Gastrocnemius medialis (tissue), 4 donors: ENCODE data around the gene SEC14L1. TPM values are rescaled to one million over a fixed set of nuclear protein-coding genes. Genes with fewer than 3 reads are reported as not detected.

Source experiments
- ATAC-seq, 2 donors: fragments of 150-250 bp; one replicate each; pipeline ENCODE4 v1.9.1; 2016
- DNase-seq, 2 donors: peaks; one replicate each; pipeline ENCODE4 v3.0.0-alpha.2; 2019
- H3K27ac ChIP-seq, 4 donors: fragments of 200-600 bp; sonication (generic); 1 replicate in 1 of 4; 2 replicates in 3 of 4; pipeline ENCODE4 v1.5.1; 2016 to 2018; ENCODE audit warnings: mild to moderate bottlenecking in 2 of 4, moderate library complexity in 1 of 4
- H3K27me3 ChIP-seq, 3 donors: fragments of 200-600 bp; sonication (generic) in 2 of 3; 1 replicate in 1 of 3; 2 replicates in 2 of 3; pipeline versions ENCODE4 v1.5.1 to v1.6.0; 2016 to 2019; ENCODE audit warnings: mild to moderate bottlenecking in 1 of 3, moderate library complexity in 1 of 3
- H3K36me3 ChIP-seq, 2 donors: fragments of 200-600 bp; sonication (generic) in 1 of 2; one replicate each; pipeline ENCODE4 v1.5.1; 2017 to 2018
- H3K4me1 ChIP-seq, 2 donors: fragments of 200-600 bp; sonication (generic) in 1 of 2; one replicate each; pipeline ENCODE4 v1.5.1; 2016 to 2017; ENCODE audit warnings: mild to moderate bottlenecking in 2 of 2
- H3K4me3 ChIP-seq, 4 donors: fragments of 200-600 bp; sonication (generic) in 3 of 4; 1 replicate in 1 of 4; 2 replicates in 3 of 4; pipeline ENCODE4 v1.5.1; 2016 to 2019; ENCODE audit warnings: mild to moderate bottlenecking in 2 of 4
- H3K9me3 ChIP-seq, 3 donors: fragments of 200-600 bp; sonication (generic) in 2 of 3; 1 replicate in 1 of 3; 2 replicates in 2 of 3; pipeline ENCODE4 v1.5.1; 2016 to 2019
- POLR2A ChIP-seq, 2 donors: fragments of 450-650 bp; IDR thresholded peaks; one replicate each; pipeline ENCODE4 v1.6.1; 2017; ENCODE audit warnings: antibody characterized with exemption in 2 of 2, mild to moderate bottlenecking in 2 of 2, moderate library complexity in 2 of 2
- in situ Hi-C, 4 donors: fragments of 200-750 bp; cut with MboI; loops; one replicate each; pipeline versions ENCODE4 v1.15.0 to v1.8.0; 2017; ENCODE audit warnings: low sequenced_read_pairs in 4 of 4
- intact Hi-C: fragments of 100-400 bp; cut with DNase I; formaldehyde crosslinking; loops from one replicate; pipeline ENCODE4 v1.15.1; 2023; ENCODE audit warnings: low total_unique reads
- total RNA-seq, 4 donors: library from RNA; depleted of rRNA; stranded (reverse); fragments of >200 nt; gene quantifications; one replicate each; pipeline versions ENCODE4 v1.1.0 to v1.2.3, GENCODE V29; 2016
- TF ChIP-seq, protein P1 (sequence below), 5 experiments: fragments of 450-650 bp in 3 of 5; fragments of 200-600 bp in 2 of 5; sonication (generic) in 2 of 5; IDR thresholded peaks in 4 of 5; conservative IDR thresholded peaks in 1 of 5; 1 replicate in 4 of 5; 2 replicates in 1 of 5; pipeline ENCODE4 v1.5.1; 2016 to 2019; ENCODE audit warnings: antibody characterized with exemption in 5 of 5, mild to moderate bottlenecking in 3 of 5, moderate library complexity in 3 of 5

The SEC14L1 gene
- total RNA-seq, 4 donors from 2014 or later: 55.0 to 94.1 (median 73.7) TPM

DNA sequence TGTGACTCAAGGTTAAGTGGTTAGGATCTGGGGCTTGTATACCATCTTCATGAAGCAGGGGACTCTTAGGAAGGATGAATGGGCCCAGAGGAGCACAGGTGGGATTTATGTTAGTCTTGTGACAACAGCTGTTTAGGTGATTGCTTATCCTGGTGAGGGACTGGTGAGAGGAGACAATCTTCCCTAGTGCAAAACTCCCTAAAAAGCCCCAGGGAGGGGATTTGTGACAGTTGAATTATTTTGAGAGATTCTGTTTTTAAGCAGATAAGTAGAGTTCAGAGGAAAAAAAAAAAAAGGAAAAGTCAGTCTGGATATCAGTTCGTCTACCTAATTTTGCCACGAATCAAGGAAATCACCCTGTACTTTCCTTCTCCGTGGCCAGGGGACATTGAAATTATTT lies 35.1 kb upstream of the SEC14L1 start:
- Histone ChIP-seq H3K27ac (peak overlapping the region; percentile 38 to 92 (median 80)), H3K36me3 (no peaks in the 10 kb centered on the region), H3K27me3 (no peaks in the 10 kb centered on the region), H3K9me3 (no peaks in the 10 kb centered on the region), H3K4me3 (no peak overlapping the region), H3K4me1 (peaks cover 25 to 34% of the 10 kb centered on the region in 2 donors)
- in situ Hi-C loops (loop anchor here in 1 of 4 donors (10.0 kb wide), 1 partner anchor 49 kb away; no protein-coding TSS in a partner anchor), intact Hi-C loops (no loop called here)
- ATAC-seq: no peak
- TF ChIP-seq, protein P1, sequence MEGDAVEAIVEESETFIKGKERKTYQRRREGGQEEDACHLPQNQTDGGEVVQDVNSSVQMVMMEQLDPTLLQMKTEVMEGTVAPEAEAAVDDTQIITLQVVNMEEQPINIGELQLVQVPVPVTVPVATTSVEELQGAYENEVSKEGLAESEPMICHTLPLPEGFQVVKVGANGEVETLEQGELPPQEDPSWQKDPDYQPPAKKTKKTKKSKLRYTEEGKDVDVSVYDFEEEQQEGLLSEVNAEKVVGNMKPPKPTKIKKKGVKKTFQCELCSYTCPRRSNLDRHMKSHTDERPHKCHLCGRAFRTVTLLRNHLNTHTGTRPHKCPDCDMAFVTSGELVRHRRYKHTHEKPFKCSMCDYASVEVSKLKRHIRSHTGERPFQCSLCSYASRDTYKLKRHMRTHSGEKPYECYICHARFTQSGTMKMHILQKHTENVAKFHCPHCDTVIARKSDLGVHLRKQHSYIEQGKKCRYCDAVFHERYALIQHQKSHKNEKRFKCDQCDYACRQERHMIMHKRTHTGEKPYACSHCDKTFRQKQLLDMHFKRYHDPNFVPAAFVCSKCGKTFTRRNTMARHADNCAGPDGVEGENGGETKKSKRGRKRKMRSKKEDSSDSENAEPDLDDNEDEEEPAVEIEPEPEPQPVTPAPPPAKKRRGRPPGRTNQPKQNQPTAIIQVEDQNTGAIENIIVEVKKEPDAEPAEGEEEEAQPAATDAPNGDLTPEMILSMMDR (IDR thresholded peaks at IDR 0.05 in 4 of 5, conservative IDR thresholded peaks at IDR 0.05 in 1 of 5): no peak
- TF ChIP-seq POLR2A (IDR thresholded peaks at IDR 0.05): no peak
- DNase-seq: no peak

DNA sequence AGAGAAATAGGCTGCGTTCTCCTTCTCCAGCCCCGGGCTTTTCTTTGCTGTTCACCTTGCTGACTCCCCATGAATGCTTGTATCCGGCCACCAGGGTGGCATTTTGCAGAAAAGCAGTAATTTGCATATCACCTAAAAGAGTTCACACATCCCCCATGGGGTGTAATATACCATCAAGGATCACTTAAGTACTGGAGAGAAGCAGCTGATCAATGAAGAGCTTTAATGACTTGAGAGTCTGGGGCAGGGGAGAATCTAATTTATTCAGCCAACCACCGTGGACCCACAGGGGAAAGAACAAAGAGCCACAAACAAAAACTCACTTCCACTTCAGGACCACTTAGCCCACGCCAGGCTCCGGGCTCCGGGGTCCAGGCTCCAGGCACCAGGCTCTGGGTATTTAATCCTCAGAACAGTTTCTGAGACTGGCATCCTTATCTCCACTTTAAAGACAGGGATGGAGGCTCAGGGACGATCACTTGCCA lies 33.9 kb upstream of the SEC14L1 start:
- DNase-seq: no peak
- no peak for TF ChIP-seq POLR2A (IDR thresholded peaks at IDR 0.05)
- TF ChIP-seq, protein P1 (IDR thresholded peaks at IDR 0.05 in 4 of 5, conservative IDR thresholded peaks at IDR 0.05 in 1 of 5): no peak
- no peaks in the 10 kb centered on the region for H3K9me3 ChIP-seq
- H3K4me1 ChIP-seq: peaks cover 25 to 42% of the 10 kb centered on the region in 2 donors
- in situ Hi-C loops: loop anchor here in 1 of 4 donors (10.0 kb wide), 1 partner anchor 48 kb away; no protein-coding TSS in a partner anchor
- H3K36me3 ChIP-seq: no peaks in the 10 kb centered on the region
- no peak overlapping the region for H3K4me3 ChIP-seq
- intact Hi-C loops: no loop called here
- H3K27ac ChIP-seq: peak overlapping the region; percentile 71 to 92 (median 80)
- no peak for ATAC-seq
- no peaks in the 10 kb centered on the region for H3K27me3 ChIP-seq

DNA sequence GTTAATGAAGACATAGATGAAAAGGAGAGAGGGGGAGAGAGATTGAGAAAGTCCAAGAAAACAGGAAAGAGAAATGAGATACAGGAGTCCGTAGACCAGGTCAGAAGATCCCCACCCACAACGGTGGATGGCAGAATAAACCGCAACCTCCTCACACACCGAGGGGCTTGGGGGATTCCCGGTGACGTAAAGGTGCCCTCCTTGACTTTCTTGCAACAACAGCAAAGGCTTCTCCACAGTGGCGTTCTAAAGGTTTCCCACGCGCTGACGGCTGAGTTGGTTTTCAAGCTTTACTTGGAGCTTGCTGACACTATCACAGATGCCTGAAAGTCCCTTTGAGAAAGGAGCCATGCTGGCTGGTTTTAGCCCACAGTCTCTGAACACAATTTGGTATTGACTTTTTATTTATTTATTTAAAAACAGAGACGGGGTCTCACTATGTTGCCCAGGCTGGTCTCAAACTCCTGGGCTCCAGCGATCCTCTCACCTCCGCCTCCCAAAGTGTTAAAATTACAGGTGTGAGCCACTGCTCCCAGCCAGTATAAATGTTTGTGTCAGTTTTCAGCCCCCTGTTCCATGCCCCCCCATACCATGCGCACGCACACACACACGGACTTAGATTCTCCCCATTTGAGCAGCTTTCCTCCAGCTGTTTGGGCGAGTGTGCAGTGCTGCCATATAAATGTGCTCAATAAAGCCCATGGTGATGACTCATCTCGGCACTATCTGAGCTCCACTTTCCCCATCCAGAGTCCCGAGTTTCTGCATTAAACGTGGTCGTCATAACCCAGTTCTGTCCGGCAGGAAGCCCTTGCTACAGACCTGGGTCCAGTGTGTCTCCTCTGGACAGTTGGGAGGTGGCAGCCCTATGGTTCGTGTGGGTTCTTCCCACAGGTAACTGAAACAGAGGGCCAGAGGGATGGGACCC lies 33.0 kb upstream of the SEC14L1 start:
- Histone ChIP-seq H3K4me3 (no peak overlapping the region), H3K27ac (peak overlapping the region; percentile 71 to 92 (median 80)), H3K27me3 (no peaks in the 10 kb centered on the region), H3K36me3 (no peaks in the 10 kb centered on the region), H3K4me1 (peaks cover 25 to 36% of the 10 kb centered on the region in 2 donors), H3K9me3 (no peaks in the 10 kb centered on the region)
- TF ChIP-seq, protein P1 (IDR thresholded peaks at IDR 0.05 in 4 of 5, conservative IDR thresholded peaks at IDR 0.05 in 1 of 5): no peak
- TF ChIP-seq POLR2A (IDR thresholded peaks at IDR 0.05): no peak
- DNase-seq (no peak), ATAC-seq (peak; percentile 12 to 32)
- intact Hi-C loops: no loop called here
- in situ Hi-C loops: loop anchor here in 1 of 4 donors (10.0 kb wide), 1 partner anchor 47 kb away; no protein-coding TSS in a partner anchor

DNA sequence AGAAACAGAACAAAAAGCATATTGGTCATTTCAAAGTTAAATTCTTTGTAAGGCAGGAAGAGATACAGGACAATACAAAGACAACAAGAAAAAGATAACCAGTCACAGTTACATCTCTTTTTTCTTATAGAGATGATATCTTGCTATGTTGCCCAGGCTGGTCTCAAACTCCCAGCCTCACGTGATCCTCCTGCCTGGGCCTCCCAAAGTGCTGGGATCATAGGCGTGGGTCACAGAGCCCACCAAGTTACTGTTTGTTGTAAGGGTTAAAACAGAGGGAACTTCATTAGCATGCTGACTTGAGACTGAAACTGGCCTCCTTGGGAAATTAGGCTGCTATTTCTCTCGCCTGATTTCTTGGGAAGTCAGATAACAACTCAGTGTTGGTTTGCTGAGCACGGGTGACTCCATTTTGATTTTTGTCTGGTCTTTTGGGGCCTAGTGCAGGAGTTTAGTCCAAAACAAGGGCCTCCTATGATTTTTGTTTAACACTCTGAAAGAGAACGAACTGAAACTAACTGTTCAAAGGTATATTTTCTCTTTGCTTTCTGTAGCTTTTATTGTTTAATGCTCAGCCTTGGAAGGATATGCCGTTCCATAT lies 31.5 kb upstream of the SEC14L1 start:
- DNase-seq (no peak), ATAC-seq (no peak)
- Histone ChIP-seq H3K27me3 (no peaks in the 10 kb centered on the region), H3K4me1 (peaks cover 19 to 36% of the 10 kb centered on the region in 2 donors), H3K9me3 (no peaks in the 10 kb centered on the region), H3K36me3 (no peaks in the 10 kb centered on the region), H3K27ac (peak overlapping the region; percentile 71 to 92 (median 80)), H3K4me3 (no peak overlapping the region)
- TF ChIP-seq POLR2A (IDR thresholded peaks at IDR 0.05): no peak
- TF ChIP-seq, protein P1 (IDR thresholded peaks at IDR 0.05 in 4 of 5, conservative IDR thresholded peaks at IDR 0.05 in 1 of 5): no peak
- in situ Hi-C loops: loop anchor here in 1 of 4 donors (10.0 kb wide), 1 partner anchor 46 kb away; no protein-coding TSS in a partner anchor
- intact Hi-C loops: no loop called here
